ENCODE measurements around the gene PTPN20. TPM values are rescaled to one million over a fixed set of nuclear protein-coding genes. Genes with fewer than 3 reads are reported as not detected.

The PTPN20 gene
- total RNA-seq, 2 experiments from 2014 or later, result 2.2 to 2.5 TPM

DNA sequence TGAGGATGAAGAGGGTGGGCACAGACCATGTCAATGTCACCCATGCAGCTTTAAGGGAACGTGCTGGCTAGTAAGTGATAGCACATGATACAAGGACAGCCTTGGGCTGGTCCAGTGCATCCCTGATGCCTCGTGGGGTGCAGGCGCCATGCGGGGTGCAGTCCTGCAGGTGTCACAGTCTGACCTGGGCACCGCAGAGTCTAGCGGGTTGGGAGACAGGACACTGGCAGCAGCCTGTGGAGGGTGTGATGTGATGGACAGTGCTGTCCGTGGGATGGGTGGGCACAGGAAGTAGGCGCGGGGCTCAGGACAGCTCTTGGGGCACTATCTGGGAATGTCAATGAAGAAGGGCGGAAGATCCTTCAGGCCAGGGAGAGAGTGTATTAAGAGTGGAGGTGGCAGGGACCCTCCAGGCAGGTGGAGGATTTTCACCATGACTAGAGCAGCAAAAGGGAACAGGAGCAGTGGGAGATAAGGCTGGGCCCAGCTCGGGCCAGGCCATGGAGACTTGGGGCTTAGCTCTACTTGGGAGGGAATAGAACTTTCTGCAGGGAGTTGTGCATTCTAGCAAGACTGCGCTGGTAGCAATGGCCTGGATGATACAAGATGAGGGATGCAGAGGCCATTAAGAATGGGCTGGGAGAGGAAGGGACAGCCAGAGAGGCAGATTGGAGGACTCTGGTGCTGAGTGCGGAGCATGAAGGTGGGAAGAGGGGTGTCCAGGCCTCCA, 122.5 kb downstream of the PTPN20 start:
- no peaks in the 10 kb centered on the region for H3K4me1 Mint-ChIP-seq (ENCODE audit: low read depth)
- DNase-seq (peak in 1 of 14 experiments; percentile 16), ATAC-seq (ENCODE audit: poor library complexity) (no peak)
- CTCF ChIA-PET, result interaction anchor here (0.9 kb wide), 1 partner anchor 9 kb away, joined by 3 read pairs; no protein-coding TSS in a partner anchor
- Histone ChIP-seq H3K27me3 (ENCODE audit: control insufficient read depth in 1 of 2, insufficient read depth in 2 of 2, low read length in 2 of 2) (no peaks in the 10 kb centered on the region), H3K27ac (ENCODE audit: low read depth in 1 of 2, low read length in 2 of 2) (no peak overlapping the region), H3K9me3 (ENCODE audit: control insufficient read depth in 1 of 2, insufficient read depth in 1 of 2, low read length in 2 of 2) (no peaks in the 10 kb centered on the region), H3K36me3 (ENCODE audit: insufficient read depth, low read length) (no peaks in the 10 kb centered on the region), H3K4me1 (ENCODE audit: insufficient read depth, low read length) (no peaks in the 10 kb centered on the region), H3K4me3 (ENCODE audit: low read length) (no peak overlapping the region)
- H3K36me3 Mint-ChIP-seq (ENCODE audit: low read depth), result no peaks in the 10 kb centered on the region
- POLR2A ChIA-PET, result no interaction called here
- H3K4me3 Mint-ChIP-seq, result no peak overlapping the region
- TF ChIP-seq CTCF (IDR thresholded peaks at IDR 0.05), result no peak
- H3K27me3 Mint-ChIP-seq, result no peaks in the 10 kb centered on the region
- intact Hi-C loops (cut with DNase I, micrococcal nuclease), result no loop called here
- no peaks in the 10 kb centered on the region for H3K9me3 Mint-ChIP-seq
- no peak overlapping the region for H3K27ac Mint-ChIP-seq

DNA sequence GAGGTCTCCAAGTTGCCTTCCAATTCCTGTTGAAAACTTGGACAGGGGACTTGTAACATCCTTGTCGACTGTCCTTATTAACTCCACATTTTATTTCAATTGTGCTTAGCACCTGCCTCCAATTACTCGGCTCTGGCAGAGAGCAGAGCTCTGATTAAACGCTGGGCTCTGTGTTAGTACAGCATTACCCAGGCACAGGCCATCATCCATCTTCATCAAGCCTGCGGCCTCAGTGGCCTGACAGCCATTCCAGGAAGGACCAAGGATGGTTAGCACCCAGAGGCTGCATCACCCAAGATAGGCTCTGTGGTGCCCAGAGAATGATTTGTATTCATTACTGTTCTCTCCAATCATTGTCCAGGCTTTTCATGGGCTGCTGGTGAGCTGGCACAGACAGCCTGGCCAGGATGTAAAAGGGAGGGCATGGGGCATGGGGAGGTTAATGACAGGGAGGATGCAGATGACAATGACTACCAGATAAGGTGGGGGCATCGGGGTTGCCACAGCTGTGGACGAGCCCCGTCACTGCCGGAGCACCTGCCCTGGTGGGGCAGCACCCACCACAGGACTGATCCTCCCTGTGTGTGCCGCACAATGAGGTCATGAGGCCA, 123.3 kb downstream of the PTPN20 start:
- Histone ChIP-seq H3K27ac (ENCODE audit: low read depth in 1 of 2, low read length in 2 of 2) (no peak overlapping the region), H3K27me3 (ENCODE audit: control insufficient read depth in 1 of 2, insufficient read depth in 2 of 2, low read length in 2 of 2) (no peaks in the 10 kb centered on the region), H3K9me3 (ENCODE audit: control insufficient read depth in 1 of 2, insufficient read depth in 1 of 2, low read length in 2 of 2) (no peaks in the 10 kb centered on the region), H3K4me3 (ENCODE audit: low read length) (no peak overlapping the region), H3K4me1 (ENCODE audit: insufficient read depth, low read length) (no peaks in the 10 kb centered on the region), H3K36me3 (ENCODE audit: insufficient read depth, low read length) (no peaks in the 10 kb centered on the region)
- no peaks in the 10 kb centered on the region for H3K27me3 Mint-ChIP-seq
- TF ChIP-seq CTCF (IDR thresholded peaks at IDR 0.05), result no peak
- intact Hi-C loops (cut with DNase I, micrococcal nuclease), result no loop called here
- H3K27ac Mint-ChIP-seq, result no peak overlapping the region
- ATAC-seq (ENCODE audit: poor library complexity), result no peak
- peak in 1 of 14 experiments; percentile 20 for DNase-seq
- no peaks in the 10 kb centered on the region for H3K36me3 Mint-ChIP-seq (ENCODE audit: low read depth)
- CTCF ChIA-PET, result no interaction called here
- no peaks in the 10 kb centered on the region for H3K4me1 Mint-ChIP-seq (ENCODE audit: low read depth)
- no peak overlapping the region for H3K4me3 Mint-ChIP-seq
- no peaks in the 10 kb centered on the region for H3K9me3 Mint-ChIP-seq
- POLR2A ChIA-PET, result no interaction called here

GRCh38 chr10:47035171-47035818, 124.1 kb downstream of the PTPN20 start:
- ChIA-PET CTCF (no interaction called here), POLR2A (no interaction called here)
- H3K36me3 ChIP-seq (ENCODE audit: insufficient read depth, low read length), result no peaks in the 10 kb centered on the region
- Mint-ChIP-seq H3K4me1 (ENCODE audit: low read depth) (no peaks in the 10 kb centered on the region), H3K36me3 (ENCODE audit: low read depth) (no peaks in the 10 kb centered on the region), H3K4me3 (no peak overlapping the region), H3K27ac (no peak overlapping the region), H3K27me3 (no peaks in the 10 kb centered on the region), H3K9me3 (no peaks in the 10 kb centered on the region)
- TF ChIP-seq CTCF (IDR thresholded peaks at IDR 0.05), result no peak
- intact Hi-C loops (cut with DNase I, micrococcal nuclease), result no loop called here
- no peaks in the 10 kb centered on the region for H3K4me1 ChIP-seq (ENCODE audit: insufficient read depth, low read length)
- DNase-seq, result no peak
- no peak overlapping the region for H3K27ac ChIP-seq (ENCODE audit: low read depth in 1 of 2, low read length in 2 of 2)
- H3K4me3 ChIP-seq (ENCODE audit: low read length), result no peak overlapping the region
- no peaks in the 10 kb centered on the region for H3K9me3 ChIP-seq (ENCODE audit: control insufficient read depth in 1 of 2, insufficient read depth in 1 of 2, low read length in 2 of 2)
- no peak for ATAC-seq (ENCODE audit: poor library complexity)
- H3K27me3 ChIP-seq (ENCODE audit: control insufficient read depth in 1 of 2, insufficient read depth in 2 of 2, low read length in 2 of 2), result no peaks in the 10 kb centered on the region
